Panc1 (cell line): ENCODE data around the gene FAM83D. TPM values are rescaled to one million over a fixed set of nuclear protein-coding genes. Genes with fewer than 3 reads are reported as not detected.
A peak's percentile ranks its signal among the peaks of the same experiment; 100 is the strongest.

Experiments
- ATAC-seq: fragments of 200-7000 bp; cut with Tn5 transposase; 2 replicates; pipeline ENCODE4 v1.9.1; 2020; ENCODE audit warnings: mild to moderate bottlenecking, moderate library complexity
- BruUV-seq: library from RNA; stranded (reverse); fragments of 400-500 nt; replicated peaks from 2 replicates; lab custom pipeline; 2021; lab: Mats Ljungman, UMichigan
- CTCF ChIA-PET: fragments of 300-600 bp; sonication (Branson Sonifier 250); formaldehyde crosslinking; loops from one replicate; lab custom pipeline; 2022; ENCODE audit warnings: antibody characterized with exemption; lab: Charles Lee
- POLR2A ChIA-PET: fragments of 300-600 bp; sonication (Branson Sonifier 250); formaldehyde crosslinking; loops from one replicate; lab custom pipeline; 2022; ENCODE audit warnings: antibody characterized with exemption; lab: Charles Lee
- DNase-seq: peaks from one replicate; pipeline ENCODE4 v3.0.0-alpha.2; 2010; ENCODE audit warnings: low read depth, low spot score
- H3K27ac ChIP-seq: 2 replicates; pipeline ENCODE4 v1.5.1; 2011; ENCODE audit warnings: mild to moderate bottlenecking, low read length, inconsistent platforms
- H3K27me3 ChIP-seq: fragments of 200-500 bp; sonication (Bioruptor generic); 2 replicates; pipeline ENCODE4 v1.6.0; 2014; ENCODE audit warnings: low read length, inconsistent platforms; ENCODE audit not compliant: control insufficient read depth, insufficient read depth
- H3K36me3 ChIP-seq: fragments of 200-500 bp; sonication (Bioruptor generic); 2 replicates; pipeline ENCODE4 v1.5.1; 2014; ENCODE audit warnings: inconsistent platforms, mild to moderate bottlenecking, low read length, moderate library complexity; ENCODE audit not compliant: control insufficient read depth, insufficient read depth
- H3K4me1 ChIP-seq: 2 replicates; pipeline ENCODE4 v1.5.1; 2011; ENCODE audit warnings: inconsistent platforms, mild to moderate bottlenecking, low read length, moderate library complexity; ENCODE audit not compliant: control insufficient read depth, insufficient read depth
- H3K4me3 ChIP-seq, 2 experiments: 2 replicates each; pipeline ENCODE4 v1.5.1; 2011 to 2012; ENCODE audit warnings: low read depth in 2 of 2, low read length in 2 of 2, mild to moderate bottlenecking in 2 of 2, inconsistent platforms in 1 of 2, moderate library complexity in 1 of 2
- H3K9me3 ChIP-seq: fragments of 200-500 bp; sonication (Bioruptor generic); 2 replicates; pipeline ENCODE4 v1.5.1; 2014; ENCODE audit warnings: low read depth, mild to moderate bottlenecking, inconsistent platforms, low read length, moderate library complexity; ENCODE audit not compliant: control insufficient read depth, insufficient read depth
- CTCF ChIP-seq: fragments of 450-650 bp; IDR thresholded peaks from 2 replicates; pipeline ENCODE4 v1.5.1; 2017; ENCODE audit warnings: mild to moderate bottlenecking
- POLR2AphosphoS5 ChIP-seq: IDR thresholded peaks from 2 replicates; pipeline ENCODE4 v1.6.1; 2012; ENCODE audit warnings: mild to moderate bottlenecking, low read depth, low read length, moderate library complexity
- REST ChIP-seq, 2 experiments: IDR thresholded peaks; 2 replicates each; pipeline ENCODE4 v1.6.1; 2011 to 2012; ENCODE audit warnings: low read depth in 2 of 2, control low read depth in 1 of 2, low read length in 1 of 2, mild to moderate bottlenecking in 1 of 2, moderate library complexity in 1 of 2; ENCODE audit not compliant: insufficient read depth in 1 of 2
- SIN3A ChIP-seq: IDR thresholded peaks from 2 replicates; pipeline ENCODE4 v1.6.1; 2012; ENCODE audit warnings: low read depth, mild to moderate bottlenecking, low read length, moderate library complexity, borderline replicate concordance; ENCODE audit not compliant: insufficient read depth
- TCF7L2 ChIP-seq: IDR thresholded peaks from 2 replicates; pipeline ENCODE4 v1.6.1; 2011; ENCODE audit warnings: mild to moderate bottlenecking, low read depth, low read length, inconsistent platforms
- in situ Hi-C: cut with HindIII; loops from 2 replicates; pipeline ENCODE4 v1.10.0; 2016; ENCODE audit warnings: low sequenced_read_pairs, low pct_unique_long_range_greater_than_20kb
- intact Hi-C: fragments of 100-400 bp; cut with micrococcal nuclease; formaldehyde crosslinking; loops from one replicate; pipeline ENCODE4 v1.10.0; 2022; ENCODE audit not compliant: unreplicated experiment
- total RNA-seq: library from RNA; stranded (reverse); gene quantifications from one replicate; pipeline ENCODE4 v1.2.1, GENCODE V29; 2021; ENCODE audit not compliant: unreplicated experiment

The FAM83D gene
- total RNA-seq, 1 experiment from 2014 or later: 30.9 TPM

- ATAC-seq (no peak), DNase-seq (no peak)
- Histone ChIP-seq H3K36me3 (no peaks in the 10 kb centered on the region; the same call in 1 of the 2 replicates), H3K9me3 (no peaks in the 10 kb centered on the region), H3K4me1 (peaks cover 16% of the 10 kb centered on the region), H3K27ac (peak overlapping the region; percentile 89), H3K27me3 (no peaks in the 10 kb centered on the region), H3K4me3 (peak overlapping the region; percentile 81 to 85)
- intact Hi-C loops: loop anchor here (2.0 kb wide), 1 partner anchor 121 kb away; no protein-coding TSS in a partner anchor
- BruUV-seq: no TSS peak
- ChIA-PET CTCF (no interaction called here), POLR2A (interaction anchor here (0.6 kb wide), 1 partner anchor 69 kb away, joined by 6 read pairs; no protein-coding TSS in a partner anchor)
- in situ Hi-C loops: no loop called here
- TF ChIP-seq TCF7L2 (no peak), POLR2AphosphoS5 (no peak), CTCF (no peak), SIN3A (no peak), REST (IDR thresholded peaks at IDR 0.05; ENCODE audit: insufficient read depth in 1 of 2, low read depth in 2 of 2, low read length in 1 of 2) (no peak)
Observed at GRCh38 chr20:38927902-38928578, 1.8 kb downstream of the FAM83D start.

GRCh38 chr20:38930242-38930569, 4.0 kb downstream of the FAM83D start:
- H3K9me3 ChIP-seq: no peaks in the 10 kb centered on the region
- peaks cover 16% of the 10 kb centered on the region for H3K4me1 ChIP-seq
- H3K4me3 ChIP-seq: no peak overlapping the region
- ATAC-seq: no peak
- no peak for TF ChIP-seq REST (IDR thresholded peaks at IDR 0.05; ENCODE audit: insufficient read depth in 1 of 2, low read depth in 2 of 2, low read length in 1 of 2)
- no peak for TF ChIP-seq CTCF
- TF ChIP-seq SIN3A: no peak
- no peak for TF ChIP-seq TCF7L2
- no peak for TF ChIP-seq POLR2AphosphoS5
- H3K36me3 ChIP-seq: no peaks in the 10 kb centered on the region; the same call in none of the 2 replicates
- BruUV-seq: no TSS peak
- DNase-seq: no peak
- no peaks in the 10 kb centered on the region for H3K27me3 ChIP-seq
- ChIA-PET CTCF (interaction anchor here (0.7 kb wide), 1 partner anchor 32 kb away, joined by 3 read pairs; the partner anchor contains the start of gene DHX35), POLR2A (interaction anchor here (0.7 kb wide), 1 partner anchor 43 kb away, joined by 8 read pairs; no protein-coding TSS in a partner anchor)
- H3K27ac ChIP-seq: peak overlapping the region; percentile 9; the same call in 1 of the 2 replicates
- in situ Hi-C loops (no loop called here), intact Hi-C loops (no loop called here)
